SK-N-SH (cell line): Measurements from ENCODE around the gene KLHL40.

ENCODE experiments used
- GATA2 ChIP-seq: sonication (generic); formaldehyde crosslinking; IDR thresholded peaks from 2 replicates; pipeline ENCODE4 v1.5.0; 2020; ENCODE audit warnings: mild to moderate bottlenecking, missing genetic modification reagents
- TAF1 ChIP-seq: IDR thresholded peaks from 2 replicates; pipeline ENCODE4 v1.6.1; 2012; ENCODE audit warnings: low read depth, mild to moderate bottlenecking, low read length, moderate library complexity, borderline replicate concordance
- TCF12 ChIP-seq: IDR thresholded peaks from 2 replicates; pipeline ENCODE4 v1.4.0; 2012

GRCh38 chr3:42720126-42720525 lies 34.8 kb downstream of the KLHL40 start:
- TF ChIP-seq TCF12, result no peak
- TF ChIP-seq GATA2 (CRISPR knock-in tag), result no peak
- TF ChIP-seq TAF1, result no peak
